ENCODE measurements around the gene EDRF1.

EDRF1 gene

GRCh38 chr10:125792342-125793300 lies 73.1 kb downstream of the EDRF1 start:
- no peak for DNase-seq (ENCODE audit: low read depth)

DNA sequence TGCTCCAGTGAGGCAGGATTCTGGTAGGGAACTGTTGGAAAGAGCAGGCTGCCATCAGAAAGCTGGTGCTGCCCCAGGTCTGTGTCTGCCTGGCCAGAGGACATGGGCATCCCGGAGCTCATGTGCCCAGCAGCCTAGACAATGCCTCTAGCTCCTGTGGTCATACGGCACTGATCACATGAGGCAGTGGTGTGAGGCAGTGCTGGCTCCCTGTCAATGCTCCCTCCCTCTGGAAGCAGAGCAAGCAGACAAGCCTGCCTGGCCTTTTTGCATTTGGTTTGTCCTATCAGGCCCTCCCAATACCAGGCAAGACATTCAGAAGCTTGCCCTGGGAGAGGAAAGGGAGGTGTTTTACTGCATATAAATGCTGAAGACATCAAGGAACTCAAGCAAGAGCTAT lies 75.6 kb downstream of the EDRF1 start:
- no peak for DNase-seq (ENCODE audit: low read depth)

DNA sequence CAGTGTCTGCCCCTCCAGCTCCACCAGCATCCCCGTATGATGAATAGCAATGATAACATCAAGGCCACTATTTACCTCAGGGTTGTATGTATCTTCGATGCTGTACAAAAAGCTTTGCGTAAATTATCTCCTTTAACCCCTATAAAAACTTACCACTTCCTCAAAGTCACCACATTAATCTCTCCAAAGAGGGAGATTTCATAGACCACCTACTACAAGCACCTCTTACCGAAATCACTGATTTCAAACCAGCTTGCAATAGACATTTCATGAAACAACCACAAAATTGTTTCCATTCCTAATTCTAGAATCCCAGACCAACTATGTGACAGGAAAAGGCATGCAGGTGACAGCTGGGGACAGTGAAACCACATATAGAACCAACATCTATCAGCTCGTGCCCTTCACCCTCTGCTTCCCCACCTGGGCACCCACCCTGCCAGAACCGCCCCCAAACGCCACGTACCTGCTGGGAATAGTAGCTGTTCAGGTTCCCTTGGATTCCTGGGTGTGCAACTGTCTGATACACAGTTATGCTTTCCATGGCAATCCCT lies 76.2 kb downstream of the EDRF1 start:
- DNase-seq (ENCODE audit: low read depth) = no peak

- no peak for DNase-seq (ENCODE audit: low read depth)
Measured at GRCh38 chr10:125797424-125797823, 77.9 kb downstream of the EDRF1 start.

- DNase-seq (ENCODE audit: low read depth) = no peak
Measured at GRCh38 chr10:125797994-125798662, 78.6 kb downstream of the EDRF1 start.

GRCh38 chr10:125799451-125800182 lies 80.1 kb downstream of the EDRF1 start:
- no peak for DNase-seq (ENCODE audit: low read depth)

GRCh38 chr10:125801574-125801973 lies 82.1 kb downstream of the EDRF1 start:
- no peak for DNase-seq (ENCODE audit: low read depth)

DNA sequence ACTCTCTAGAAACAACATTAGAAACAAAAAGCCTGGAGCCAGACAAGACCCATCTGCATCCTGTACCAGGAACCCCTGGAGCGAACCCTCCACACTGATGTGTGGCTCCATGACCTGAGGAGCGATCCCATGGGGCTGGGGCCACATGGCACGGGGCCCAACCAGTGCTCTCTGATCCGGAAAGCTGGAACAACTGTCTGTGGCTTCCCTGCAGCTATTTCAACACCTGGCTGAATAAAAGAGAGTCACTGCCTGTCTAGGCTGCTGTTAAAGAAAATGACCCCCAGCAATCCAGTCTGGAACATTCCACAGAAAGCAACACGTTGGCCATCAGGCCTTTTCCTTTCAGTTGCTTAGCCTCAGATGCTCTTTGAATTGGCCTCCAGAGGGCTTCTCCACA lies 82.6 kb downstream of the EDRF1 start:
- no peak for DNase-seq (ENCODE audit: low read depth)

- DNase-seq (ENCODE audit: low read depth) = no peak
Measured at GRCh38 chr10:125802739-125803138, 83.2 kb downstream of the EDRF1 start.

DNA sequence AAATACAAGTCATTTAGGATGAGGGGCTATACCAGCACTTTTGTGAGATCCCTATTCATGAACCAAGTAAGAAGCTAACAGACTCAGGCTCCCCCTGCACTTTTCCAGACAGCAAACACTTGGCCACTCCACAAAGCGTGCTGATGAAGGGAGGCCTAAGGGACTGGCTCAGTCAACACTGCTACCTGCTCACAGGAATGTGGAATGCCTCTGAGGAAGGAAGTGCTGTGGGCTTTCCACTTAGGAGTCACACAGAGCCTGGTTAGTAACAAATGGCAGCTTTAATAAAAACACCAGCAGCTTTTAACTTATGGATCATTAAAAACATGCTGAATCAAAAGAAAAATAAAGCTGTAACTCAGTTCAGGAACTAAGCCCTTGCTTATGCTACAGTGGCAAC lies 88.5 kb downstream of the EDRF1 start:
- DNase-seq (ENCODE audit: low read depth) = no peak

DNA sequence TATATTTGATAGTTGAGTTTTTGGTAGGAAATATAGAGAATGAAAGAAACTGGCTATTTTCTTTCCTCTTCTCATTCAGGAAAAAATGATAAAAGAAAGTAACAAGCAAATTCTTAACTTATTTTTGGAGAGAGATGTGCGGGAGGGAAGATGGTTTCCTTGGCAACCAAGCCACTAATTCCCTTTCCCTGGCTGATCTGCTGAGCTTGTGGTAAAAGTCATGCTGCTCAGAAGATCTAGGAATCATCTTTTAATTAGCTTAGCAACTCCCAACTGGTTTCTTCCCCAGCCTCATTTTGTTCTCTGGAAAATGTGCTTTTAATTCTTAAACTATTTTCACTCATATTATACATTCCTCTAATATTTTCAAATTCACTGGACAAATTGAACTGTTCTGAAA lies 91.7 kb downstream of the EDRF1 start:
- no peak for DNase-seq (ENCODE audit: low read depth)

- DNase-seq (ENCODE audit: low read depth) = no peak
Measured at GRCh38 chr10:125812128-125812750, 92.7 kb downstream of the EDRF1 start.

All from stimulated activated CD8-positive, alpha-beta memory T cell treated with anti-CD3 and anti-CD28 coated beads, Interleukin-12 subunit alpha, Interleukin-12 subunit beta, amount 100 ng/mL, for 4 hours (primary cell).